Measurements from ENCODE around the gene DBF4. TPM values are rescaled to one million over a fixed set of nuclear protein-coding genes. Genes with fewer than 3 reads are reported as not detected.

DBF4 gene
- total and polyA plus RNA-seq, 2 of the 13 experiments (the other 11 are each of a cell fraction or from before 2014, with no cell fraction given): 5.0 to 64.4 TPM

DNA sequence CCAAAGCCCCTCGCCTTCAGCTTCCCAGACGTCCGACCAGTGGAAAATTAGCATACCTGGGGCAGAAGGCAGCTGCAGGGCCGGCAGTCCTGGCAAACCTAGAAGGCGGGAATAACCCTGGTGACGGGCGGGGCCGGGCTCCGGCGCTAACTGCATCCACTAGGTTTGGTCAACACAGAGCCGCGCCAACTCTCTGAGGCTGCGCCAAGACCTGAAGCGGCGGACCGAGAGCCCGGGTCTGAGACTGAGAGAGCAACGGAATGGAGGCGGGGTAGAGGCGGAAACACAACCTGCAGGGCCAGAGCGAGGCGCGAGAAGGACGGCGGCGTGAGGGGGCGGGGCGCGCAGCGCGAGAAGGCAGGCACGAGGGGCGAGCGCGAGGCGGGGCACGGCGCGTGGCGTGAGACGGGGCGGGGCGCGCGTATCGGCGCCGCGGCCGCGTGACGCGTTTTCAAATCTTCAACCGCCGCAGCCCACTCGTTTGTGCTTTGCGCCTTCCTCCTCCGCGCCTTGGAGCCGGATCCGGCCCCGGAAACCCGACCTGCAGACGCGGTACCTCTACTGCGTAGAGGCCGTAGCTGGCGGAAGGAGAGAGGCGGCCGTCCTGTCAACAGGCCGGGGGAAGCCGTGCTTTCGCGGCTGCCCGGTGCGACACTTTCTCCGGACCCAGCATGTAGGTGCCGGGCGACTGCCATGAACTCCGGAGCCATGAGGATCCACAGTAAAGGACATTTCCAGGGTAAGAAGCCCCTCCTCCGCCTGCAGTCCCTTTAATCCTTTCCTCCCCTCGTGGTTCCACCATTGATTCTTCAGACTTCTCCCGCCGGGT, at the start of gene DBF4, which contains the start of gene SLC25A40 (continued):
- TF ChIP-seq, protein P1, sequence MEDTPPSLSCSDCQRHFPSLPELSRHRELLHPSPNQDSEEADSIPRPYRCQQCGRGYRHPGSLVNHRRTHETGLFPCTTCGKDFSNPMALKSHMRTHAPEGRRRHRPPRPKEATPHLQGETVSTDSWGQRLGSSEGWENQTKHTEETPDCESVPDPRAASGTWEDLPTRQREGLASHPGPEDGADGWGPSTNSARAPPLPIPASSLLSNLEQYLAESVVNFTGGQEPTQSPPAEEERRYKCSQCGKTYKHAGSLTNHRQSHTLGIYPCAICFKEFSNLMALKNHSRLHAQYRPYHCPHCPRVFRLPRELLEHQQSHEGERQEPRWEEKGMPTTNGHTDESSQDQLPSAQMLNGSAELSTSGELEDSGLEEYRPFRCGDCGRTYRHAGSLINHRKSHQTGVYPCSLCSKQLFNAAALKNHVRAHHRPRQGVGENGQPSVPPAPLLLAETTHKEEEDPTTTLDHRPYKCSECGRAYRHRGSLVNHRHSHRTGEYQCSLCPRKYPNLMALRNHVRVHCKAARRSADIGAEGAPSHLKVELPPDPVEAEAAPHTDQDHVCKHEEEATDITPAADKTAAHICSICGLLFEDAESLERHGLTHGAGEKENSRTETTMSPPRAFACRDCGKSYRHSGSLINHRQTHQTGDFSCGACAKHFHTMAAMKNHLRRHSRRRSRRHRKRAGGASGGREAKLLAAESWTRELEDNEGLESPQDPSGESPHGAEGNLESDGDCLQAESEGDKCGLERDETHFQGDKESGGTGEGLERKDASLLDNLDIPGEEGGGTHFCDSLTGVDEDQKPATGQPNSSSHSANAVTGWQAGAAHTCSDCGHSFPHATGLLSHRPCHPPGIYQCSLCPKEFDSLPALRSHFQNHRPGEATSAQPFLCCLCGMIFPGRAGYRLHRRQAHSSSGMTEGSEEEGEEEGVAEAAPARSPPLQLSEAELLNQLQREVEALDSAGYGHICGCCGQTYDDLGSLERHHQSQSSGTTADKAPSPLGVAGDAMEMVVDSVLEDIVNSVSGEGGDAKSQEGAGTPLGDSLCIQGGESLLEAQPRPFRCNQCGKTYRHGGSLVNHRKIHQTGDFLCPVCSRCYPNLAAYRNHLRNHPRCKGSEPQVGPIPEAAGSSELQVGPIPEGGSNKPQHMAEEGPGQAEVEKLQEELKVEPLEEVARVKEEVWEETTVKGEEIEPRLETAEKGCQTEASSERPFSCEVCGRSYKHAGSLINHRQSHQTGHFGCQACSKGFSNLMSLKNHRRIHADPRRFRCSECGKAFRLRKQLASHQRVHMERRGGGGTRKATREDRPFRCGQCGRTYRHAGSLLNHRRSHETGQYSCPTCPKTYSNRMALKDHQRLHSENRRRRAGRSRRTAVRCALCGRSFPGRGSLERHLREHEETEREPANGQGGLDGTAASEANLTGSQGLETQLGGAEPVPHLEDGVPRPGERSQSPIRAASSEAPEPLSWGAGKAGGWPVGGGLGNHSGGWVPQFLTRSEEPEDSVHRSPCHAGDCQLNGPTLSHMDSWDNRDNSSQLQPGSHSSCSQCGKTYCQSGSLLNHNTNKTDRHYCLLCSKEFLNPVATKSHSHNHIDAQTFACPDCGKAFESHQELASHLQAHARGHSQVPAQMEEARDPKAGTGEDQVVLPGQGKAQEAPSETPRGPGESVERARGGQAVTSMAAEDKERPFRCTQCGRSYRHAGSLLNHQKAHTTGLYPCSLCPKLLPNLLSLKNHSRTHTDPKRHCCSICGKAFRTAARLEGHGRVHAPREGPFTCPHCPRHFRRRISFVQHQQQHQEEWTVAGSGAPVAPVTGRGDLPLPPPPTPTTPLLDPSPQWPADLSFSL (CRISPR knock-in tag; IDR thresholded peaks at IDR 0.05): no peak; the same call in 1 of the 2 replicates
- peak; percentile 70; the same call in 1 of the 2 replicates for TF ChIP-seq ZNF670 (CRISPR knock-in tag; IDR thresholded peaks at IDR 0.05; ENCODE audit: borderline replicate concordance)
- TF ChIP-seq RARA (CRISPR knock-in tag; IDR thresholded peaks at IDR 0.05): no peak; the same call in 1 of the 2 replicates
- TF ChIP-seq ZNF282 (IDR thresholded peaks at IDR 0.05; ENCODE audit: partially characterized antibody): no peak
- TF ChIP-seq XRCC5 (optimal IDR thresholded peaks at IDR 0.05; ENCODE audit: low read length): no peak
- TF ChIP-seq SMYD3 (CRISPR knock-in tag; IDR thresholded peaks at IDR 0.05): 0 out of 2 replicates have a peak, but pooled peaks have one; percentile 22
- no peak for TF ChIP-seq ARNTL (CRISPR knock-in tag; IDR thresholded peaks at IDR 0.05)
- no peak for TF ChIP-seq ATM (IDR thresholded peaks at IDR 0.05; ENCODE audit: borderline replicate concordance)
- peak; percentile 73; the same call in 1 of the 2 replicates for TF ChIP-seq EEA1 (CRISPR knock-in tag; IDR thresholded peaks at IDR 0.05; ENCODE audit: borderline replicate concordance)
- TF ChIP-seq, protein P2, sequence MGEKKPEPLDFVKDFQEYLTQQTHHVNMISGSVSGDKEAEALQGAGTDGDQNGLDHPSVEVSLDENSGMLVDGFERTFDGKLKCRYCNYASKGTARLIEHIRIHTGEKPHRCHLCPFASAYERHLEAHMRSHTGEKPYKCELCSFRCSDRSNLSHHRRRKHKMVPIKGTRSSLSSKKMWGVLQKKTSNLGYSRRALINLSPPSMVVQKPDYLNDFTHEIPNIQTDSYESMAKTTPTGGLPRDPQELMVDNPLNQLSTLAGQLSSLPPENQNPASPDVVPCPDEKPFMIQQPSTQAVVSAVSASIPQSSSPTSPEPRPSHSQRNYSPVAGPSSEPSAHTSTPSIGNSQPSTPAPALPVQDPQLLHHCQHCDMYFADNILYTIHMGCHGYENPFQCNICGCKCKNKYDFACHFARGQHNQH (CRISPR knock-in tag; IDR thresholded peaks at IDR 0.05): peak; percentile 60; the same call in 1 of the 2 replicates
- TF ChIP-seq HNRNPL (IDR thresholded peaks at IDR 0.05; ENCODE audit: low read depth, low read length): no peak
- TF ChIP-seq NR2C2 (CRISPR knock-in tag; IDR thresholded peaks at IDR 0.05; ENCODE audit: borderline replicate concordance): peak; percentile 60; the same call in 1 of the 2 replicates
- TF ChIP-seq, protein P3, sequence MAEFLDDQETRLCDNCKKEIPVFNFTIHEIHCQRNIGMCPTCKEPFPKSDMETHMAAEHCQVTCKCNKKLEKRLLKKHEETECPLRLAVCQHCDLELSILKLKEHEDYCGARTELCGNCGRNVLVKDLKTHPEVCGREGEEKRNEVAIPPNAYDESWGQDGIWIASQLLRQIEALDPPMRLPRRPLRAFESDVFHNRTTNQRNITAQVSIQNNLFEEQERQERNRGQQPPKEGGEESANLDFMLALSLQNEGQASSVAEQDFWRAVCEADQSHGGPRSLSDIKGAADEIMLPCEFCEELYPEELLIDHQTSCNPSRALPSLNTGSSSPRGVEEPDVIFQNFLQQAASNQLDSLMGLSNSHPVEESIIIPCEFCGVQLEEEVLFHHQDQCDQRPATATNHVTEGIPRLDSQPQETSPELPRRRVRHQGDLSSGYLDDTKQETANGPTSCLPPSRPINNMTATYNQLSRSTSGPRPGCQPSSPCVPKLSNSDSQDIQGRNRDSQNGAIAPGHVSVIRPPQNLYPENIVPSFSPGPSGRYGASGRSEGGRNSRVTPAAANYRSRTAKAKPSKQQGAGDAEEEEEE (CRISPR knock-in tag; IDR thresholded peaks at IDR 0.05; ENCODE audit: borderline replicate concordance): 0 out of 2 replicates have a peak, but pooled peaks have one; percentile 59
- TF ChIP-seq GPN1 (CRISPR knock-in tag; IDR thresholded peaks at IDR 0.05; ENCODE audit: borderline replicate concordance): no peak
- TF ChIP-seq ZNF547 (CRISPR knock-in tag; IDR thresholded peaks at IDR 0.05): peak; percentile 77
- peak; percentile 83; the same call in 1 of the 2 replicates for TF ChIP-seq ZFP37 (CRISPR knock-in tag; IDR thresholded peaks at IDR 0.05; ENCODE audit: borderline replicate concordance)
- TF ChIP-seq DNMT1 (CRISPR knock-in tag; IDR thresholded peaks at IDR 0.05): peak; percentile 95
- no peak; the same call in 1 of the 2 replicates for TF ChIP-seq NR2F2 (IDR thresholded peaks at IDR 0.05; ENCODE audit: borderline replicate concordance, low read depth)
- TF ChIP-seq ZNF569 (CRISPR knock-in tag; IDR thresholded peaks at IDR 0.05; ENCODE audit: borderline replicate concordance): no peak
- no peak for TF ChIP-seq ZNF207 (IDR thresholded peaks at IDR 0.05; ENCODE audit: borderline replicate concordance)
